NCI-H146 treated with DMSO at 0.1 percent for 48 hours (cell line): ENCODE measurements around the gene TSEN54.

ENCODE experiments used
- DNase-seq: peaks from one replicate; lab custom pipeline; 2025; ENCODE audit not compliant: unreplicated experiment; lab: John Stamatoyannopoulos, UW

The TSEN54 gene

DNA sequence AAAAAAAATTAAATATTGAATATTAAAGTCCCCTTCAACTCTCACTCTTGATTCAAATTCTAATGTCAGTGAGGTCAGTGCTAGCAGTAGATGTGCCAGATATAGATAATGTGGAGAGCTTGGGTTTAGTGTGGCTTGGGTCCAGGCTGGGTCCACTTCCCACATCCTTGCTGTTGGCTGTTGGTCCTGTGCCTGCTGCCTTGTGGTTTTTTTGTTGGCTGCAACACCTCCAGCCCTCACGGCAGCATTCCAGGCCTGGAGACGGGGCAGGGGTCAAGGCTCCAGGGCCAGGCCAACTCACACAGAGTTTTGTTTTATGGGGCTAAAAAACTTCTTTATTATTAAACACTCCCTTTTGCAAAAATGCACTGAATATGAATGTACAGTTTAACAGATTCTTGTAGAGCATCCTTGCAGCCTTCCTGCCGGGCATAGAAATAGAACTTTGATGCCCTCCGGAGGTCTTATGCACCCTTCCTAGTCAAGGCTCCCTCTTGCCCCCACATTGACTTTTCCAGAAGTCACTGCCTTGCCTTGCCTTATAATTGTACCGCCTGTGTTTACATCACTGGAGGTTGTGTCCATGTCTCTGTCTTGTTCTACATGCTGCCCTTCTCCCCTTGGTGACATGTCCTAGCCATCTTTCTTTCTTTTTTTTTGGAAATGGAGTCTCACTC lies 45.7 kb downstream of the TSEN54 start:
- DNase-seq = no peak

DNA sequence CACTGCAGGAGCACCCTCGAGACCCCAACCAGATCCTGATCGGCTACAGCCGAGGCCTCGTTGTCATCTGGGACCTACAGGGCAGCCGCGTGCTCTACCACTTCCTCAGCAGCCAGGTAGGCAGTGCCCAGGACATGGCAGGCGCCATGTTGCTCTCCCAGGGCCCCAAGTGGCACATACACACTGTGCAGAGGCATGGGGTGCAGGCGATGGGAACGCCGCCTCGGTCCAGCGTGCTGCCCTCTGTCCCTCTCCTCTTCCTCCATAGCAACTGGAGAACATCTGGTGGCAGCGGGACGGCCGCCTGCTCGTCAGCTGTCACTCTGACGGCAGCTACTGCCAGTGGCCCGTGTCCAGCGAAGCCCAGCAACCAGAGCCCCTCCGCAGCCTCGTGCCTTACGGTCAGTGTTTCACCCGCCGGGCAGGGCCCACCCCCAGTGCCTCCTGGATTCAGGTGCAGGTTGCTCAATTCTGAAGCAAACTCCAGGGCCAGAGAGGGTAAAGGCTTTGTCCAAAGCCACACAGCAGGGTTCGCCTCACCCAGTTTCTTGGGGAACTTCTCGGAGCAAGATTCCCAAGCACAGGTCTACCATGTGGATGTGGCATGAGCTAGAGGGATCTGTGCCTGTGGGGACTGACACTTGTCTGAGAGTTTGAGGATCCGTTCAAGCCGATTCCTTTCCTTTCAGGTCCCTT lies 46.9 kb downstream of the TSEN54 start:
- no peak for DNase-seq

DNA sequence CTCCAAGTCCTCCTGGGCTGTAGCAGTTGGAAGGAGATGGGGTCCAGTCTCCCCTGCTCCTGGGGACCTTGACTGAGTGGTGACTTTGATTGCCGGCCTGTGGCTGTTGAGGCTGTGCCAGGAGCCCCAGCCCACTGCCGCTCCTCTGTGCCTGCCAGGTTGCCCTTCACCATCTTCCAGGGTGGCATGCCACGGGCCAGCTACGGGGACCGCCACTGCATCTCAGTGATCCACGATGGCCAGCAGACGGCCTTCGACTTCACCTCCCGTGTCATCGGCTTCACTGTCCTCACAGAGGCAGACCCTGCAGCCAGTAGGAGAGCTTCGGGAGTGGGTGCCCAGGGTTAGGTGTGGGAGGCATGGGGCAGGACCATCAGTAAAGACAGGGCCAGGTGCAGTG lies 47.9 kb downstream of the TSEN54 start:
- DNase-seq = no peak

DNA sequence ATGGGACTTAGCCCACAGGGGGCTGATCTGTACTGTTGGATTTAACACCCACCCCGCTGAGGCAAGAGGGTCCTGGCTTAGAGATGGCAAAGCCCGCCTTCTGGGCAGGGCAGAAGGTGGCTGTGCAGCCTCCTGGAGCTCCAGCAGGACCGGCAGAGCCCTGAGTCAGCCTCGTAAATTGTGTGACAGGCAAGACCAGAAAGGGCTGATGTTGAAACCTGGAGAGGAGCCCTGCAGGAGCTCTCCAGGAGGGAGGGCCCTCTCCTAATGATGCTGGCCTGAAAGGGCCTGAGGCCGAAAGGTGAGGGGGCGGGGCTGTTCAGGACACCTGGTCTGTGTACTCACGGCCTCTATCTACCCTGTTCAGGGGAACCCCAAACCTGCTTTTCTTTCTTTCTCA lies 48.7 kb downstream of the TSEN54 start:
- DNase-seq = no peak

DNA sequence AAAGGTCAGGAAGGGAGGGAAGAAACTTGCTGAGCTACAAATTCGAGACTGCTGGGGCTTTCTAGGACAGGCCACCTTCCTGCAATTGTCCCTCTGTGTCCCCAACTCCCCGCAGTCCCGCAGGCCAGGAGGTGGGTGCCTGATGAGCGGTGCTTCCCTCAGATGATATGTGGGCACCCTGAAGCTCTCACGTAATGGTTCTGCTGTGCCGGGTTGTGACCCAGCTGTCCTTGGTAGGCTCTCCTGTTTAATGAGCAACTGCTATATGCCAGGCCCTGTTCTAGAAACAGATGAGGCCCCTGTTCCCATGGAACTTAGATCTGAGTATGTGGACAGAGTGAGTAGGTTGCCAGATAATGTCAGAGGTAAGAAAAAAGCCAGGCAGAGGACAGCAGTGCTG lies 49.3 kb downstream of the TSEN54 start:
- DNase-seq = no peak

DNA sequence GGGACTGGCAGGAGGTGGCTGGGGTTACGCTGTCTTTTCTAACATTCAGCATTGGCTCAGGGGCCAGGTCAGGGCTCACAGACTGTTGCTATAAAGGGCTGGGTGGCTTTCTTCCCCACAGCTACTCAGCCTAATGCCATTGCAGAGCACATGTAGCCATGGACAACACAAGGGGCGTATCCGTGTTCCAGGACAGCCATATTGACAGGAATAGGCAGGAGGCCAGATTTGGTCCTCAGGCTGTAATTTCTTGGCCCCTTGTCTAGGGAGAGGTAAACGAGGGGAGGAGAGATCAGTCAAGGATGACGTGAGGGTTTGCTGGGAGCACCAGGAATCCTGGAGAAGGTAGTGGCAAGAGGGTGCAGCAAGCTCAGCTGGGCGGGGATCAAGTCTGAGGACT lies 50.1 kb downstream of the TSEN54 start:
- DNase-seq = no peak

DNA sequence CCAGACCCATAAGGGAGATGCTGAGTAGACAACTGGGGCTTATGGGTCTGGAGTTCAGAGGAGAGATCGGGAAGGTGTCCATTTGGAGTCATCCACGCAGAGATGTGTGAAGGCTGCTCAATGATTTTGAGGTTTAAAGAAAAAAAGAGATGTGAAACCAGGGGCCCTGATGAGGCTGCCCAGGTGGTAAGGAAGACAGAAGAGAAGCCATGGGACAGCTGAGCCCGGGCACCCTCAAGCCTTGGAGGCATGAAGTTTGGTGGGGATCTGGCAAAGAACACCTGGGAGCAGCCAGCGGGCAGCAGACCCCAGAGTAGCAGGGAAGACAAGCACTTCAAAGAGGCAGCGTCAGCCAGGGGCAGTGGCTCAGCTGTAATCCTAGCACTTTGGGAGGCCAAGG lies 50.5 kb downstream of the TSEN54 start:
- DNase-seq = no peak

DNA sequence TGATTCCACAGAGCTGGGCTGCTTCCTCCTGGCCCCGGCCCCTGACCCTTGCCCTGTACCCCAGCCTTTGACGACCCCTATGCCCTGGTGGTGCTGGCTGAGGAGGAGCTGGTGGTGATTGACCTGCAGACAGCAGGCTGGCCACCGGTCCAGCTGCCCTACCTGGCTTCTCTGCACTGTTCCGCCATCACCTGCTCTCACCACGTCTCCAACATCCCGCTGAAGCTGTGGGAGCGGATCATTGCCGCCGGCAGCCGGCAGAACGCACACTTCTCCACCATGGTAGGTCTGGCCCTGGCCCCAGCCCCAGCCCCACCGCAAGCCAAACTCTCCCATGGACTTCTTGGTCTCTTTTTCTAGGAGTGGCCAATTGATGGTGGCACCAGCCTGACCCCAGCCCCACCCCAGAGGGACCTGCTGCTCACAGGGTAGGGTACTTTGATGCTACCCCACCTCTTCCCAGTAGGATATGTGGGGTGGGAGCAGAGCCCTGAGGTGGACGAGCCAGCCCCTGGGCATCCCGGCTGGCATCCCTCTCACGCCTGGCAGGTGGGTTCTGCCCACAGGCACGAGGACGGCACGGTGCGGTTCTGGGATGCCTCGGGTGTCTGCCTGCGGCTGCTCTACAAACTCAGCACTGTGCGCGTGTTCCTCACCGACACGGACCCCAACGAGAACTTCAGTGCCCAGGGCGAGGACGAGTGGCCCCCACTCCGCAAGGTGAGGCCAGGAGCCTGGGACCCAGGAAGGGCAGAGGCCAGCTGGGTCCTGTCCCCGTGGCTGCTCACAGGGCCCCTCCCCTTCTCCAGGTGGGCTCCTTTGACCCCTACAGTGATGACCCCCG lies 52.3 kb downstream of the TSEN54 start:
- no peak for DNase-seq

DNA sequence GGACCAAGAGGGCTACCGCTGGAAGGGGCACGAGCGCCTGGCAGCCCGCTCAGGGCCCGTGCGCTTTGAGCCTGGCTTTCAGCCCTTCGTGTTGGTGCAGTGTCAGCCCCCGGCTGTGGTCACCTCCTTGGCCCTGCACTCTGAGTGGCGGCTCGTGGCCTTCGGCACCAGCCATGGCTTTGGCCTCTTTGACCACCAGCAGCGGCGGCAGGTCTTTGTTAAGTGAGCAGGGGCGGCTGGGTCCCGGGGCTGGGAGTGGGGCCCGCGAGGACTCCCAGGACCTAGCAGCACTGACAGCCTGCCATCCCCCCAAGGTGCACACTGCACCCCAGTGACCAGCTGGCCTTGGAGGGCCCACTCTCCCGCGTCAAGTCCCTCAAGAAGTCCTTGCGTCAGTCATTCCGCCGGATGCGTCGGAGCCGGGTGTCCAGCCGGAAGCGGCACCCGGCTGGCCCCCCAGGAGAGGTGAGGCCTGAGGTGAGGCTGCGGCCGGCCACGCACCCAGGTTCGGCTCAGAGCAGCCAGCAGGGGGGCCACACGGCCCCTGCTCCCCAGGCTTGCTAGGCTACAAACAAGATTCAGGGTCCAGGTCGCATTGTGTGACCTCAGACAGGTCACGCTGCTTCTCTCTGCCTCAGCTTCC lies 53.8 kb downstream of the TSEN54 start:
- no peak for DNase-seq

DNA sequence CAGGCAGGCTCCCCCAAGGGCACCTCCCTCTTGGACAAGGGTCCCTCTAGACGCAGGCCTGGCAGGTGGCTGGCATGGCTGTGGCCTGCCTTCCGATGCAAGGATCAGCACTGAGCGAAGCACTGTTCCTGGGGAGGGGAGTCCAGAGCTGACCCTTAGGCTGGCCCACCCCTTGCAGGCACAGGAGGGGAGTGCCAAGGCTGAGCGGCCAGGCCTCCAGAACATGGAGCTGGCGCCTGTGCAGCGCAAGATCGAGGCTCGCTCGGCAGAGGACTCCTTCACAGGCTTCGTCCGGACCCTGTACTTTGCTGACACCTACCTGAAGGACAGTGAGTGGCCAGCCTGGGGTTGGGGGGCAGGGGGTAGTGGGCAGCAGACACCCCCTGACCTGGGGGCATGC lies 54.4 kb downstream of the TSEN54 start:
- DNase-seq = no peak

DNA sequence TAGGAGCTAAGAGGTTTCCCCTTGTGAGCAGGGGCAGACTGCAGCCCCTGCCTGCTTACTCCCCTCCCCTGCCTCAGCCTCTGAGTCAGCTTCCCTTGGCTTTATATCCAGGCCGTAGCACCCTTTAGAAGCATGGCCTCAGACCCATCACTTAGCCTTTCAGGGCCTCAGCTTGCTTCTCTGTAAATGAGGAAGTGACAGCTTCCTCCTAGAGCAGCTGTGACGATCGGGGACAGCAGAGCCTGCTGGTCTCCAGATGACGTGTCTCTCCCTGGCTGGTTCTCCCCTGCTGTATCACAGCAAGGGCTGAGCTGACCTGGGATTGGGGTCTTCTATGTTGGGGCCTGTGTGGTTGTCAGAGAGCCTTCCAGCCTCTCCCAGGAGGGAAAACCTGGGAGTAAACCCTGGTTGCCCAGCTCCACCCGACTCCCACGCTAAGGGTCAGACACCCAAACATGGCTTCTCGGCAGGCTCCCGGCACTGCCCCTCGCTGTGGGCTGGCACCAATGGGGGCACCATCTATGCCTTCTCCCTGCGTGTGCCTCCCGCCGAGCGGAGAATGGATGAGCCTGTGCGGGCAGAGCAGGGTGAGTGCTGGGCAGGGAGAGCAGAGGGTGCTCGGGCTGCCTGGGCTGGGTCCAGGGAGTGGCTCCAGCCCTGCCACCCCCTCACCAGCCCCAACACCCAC lies 55.0 kb downstream of the TSEN54 start:
- no peak for DNase-seq

DNA sequence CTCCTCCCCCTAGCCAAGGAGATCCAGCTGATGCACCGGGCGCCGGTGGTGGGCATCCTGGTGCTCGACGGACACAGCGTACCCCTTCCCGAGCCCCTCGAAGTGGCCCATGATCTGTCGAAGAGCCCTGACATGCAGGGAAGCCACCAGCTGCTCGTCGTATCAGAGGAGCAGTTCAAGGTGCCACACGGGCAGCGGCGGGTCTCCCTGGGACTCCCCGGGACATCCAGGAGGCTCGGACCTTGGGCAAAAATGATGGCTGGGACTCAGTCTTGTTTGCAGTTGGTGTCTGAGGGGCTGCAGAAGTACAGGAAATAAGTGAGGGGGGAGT lies 55.5 kb downstream of the TSEN54 start:
- DNase-seq = no peak

DNA sequence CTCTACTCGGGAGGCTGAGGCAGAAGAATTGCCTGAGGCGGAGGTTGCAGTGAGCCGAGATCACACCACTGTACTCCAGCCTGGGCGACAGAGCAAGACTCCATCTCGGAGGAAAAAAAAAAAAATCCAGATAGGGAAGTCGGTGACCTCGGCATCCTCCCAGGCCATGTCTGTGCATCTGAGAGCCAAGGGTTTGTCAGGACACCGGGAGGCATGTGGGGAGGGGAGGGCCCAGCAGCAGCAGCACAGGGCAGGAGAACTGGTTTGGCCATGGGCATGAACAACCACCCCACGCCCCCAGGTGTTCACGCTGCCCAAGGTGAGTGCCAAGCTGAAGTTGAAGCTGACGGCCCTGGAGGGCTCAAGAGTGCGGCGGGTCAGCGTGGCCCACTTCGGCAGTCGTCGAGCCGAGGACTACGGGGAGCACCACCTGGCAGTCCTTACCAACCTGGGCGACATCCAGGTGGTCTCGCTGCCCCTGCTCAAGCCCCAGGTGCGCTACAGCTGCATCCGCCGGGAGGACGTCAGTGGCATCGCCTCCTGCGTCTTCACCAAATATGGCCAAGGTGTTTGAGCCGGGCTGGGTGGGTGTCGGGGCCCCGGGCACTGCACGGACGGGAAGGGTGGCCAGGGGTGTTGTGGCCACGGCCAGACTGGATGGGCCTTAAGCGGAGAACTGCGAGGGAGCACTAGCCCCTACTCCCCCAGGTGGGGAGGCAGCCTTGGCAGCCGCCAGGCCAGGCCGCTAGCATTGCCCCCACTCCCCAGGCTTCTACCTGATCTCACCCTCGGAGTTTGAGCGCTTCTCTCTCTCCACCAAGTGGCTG lies 56.6 kb downstream of the TSEN54 start:
- no peak for DNase-seq

DNA sequence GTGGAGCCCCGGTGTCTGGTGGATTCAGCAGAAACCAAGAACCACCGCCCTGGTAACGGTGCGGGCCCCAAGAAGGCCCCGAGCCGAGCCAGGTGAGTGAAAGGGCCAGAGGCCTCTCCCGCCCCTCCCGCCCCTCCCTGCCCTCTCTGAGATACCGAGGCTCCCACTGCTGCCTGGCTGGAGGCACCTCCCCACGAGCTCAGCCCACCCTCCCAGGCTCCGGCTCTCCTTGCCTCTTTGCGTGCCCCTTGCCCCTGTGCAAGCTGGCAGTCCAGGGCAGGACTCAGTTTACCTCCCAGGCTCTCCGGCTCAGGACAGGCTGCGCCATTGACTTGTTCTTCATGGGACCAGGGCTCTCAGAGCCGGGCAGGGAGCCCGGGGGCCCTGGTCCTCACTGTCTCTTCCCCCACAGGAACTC lies 57.2 kb downstream of the TSEN54 start:
- no peak for DNase-seq

DNA sequence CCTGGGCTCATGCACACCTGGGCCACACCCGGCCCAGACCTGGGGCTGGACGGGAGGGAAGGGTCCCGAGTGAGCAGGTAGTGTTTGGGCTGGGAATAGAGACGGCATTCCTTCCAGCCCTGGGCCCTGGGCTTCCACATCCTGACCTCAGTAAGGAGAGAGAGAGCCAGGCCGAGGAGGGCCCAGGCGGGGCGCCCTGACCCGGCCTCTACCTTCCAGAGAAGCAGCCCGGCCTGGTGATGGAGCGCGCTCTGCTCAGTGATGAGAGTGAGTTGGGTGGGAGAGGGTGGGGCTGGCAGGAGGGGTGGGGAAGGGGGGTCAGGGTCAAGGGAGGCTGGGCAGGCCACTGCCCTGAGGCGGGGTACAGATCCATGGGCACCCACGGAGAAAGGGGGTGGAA lies 57.7 kb downstream of the TSEN54 start:
- DNase-seq = no peak
